GM21515 (cell line): ENCODE data around the gene UBR3.

Source experiments
- ATAC-seq: cut with Tn5 transposase; IDR thresholded peaks from one replicate; pipeline ENCODE4 v1.9.1; 2021; ENCODE audit not compliant: unreplicated experiment

UBR3 gene

DNA sequence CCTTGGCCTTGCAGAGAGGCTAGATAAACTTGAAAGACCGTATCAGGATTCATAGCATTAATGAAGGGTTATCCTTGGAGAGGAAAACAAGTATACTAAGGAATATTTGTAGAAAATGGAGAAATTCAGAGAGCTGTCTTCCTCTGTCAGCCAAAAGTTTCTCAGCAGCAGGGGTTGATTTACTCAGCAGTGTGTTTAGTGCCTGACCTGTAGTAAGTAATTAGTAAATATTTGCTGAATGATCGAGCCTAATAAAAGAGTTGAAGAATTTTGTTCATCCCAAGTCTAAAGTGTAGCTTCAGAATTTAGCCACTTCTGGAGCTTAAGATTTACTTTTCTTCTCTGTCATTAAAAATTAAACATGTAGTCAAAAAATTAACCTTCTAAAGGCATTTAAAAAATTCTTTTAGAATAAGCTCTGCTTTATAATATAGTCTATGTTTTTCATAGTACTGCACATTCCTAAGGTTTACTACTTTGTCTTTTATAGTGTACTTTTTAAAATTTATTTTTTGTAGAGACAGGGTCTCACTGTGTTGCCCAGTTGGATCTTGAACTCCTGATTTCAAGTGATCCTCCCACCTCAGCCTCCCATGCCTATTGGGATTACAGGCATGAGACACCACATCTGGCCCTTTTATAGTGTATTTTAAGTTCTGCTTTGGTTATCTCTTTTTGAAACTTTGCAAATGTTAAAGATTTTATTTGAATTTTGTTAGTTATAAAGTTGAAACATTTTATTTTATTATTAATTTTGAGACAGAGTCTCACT, 212.3 kb downstream of the UBR3 start:
- no peak for ATAC-seq

DNA sequence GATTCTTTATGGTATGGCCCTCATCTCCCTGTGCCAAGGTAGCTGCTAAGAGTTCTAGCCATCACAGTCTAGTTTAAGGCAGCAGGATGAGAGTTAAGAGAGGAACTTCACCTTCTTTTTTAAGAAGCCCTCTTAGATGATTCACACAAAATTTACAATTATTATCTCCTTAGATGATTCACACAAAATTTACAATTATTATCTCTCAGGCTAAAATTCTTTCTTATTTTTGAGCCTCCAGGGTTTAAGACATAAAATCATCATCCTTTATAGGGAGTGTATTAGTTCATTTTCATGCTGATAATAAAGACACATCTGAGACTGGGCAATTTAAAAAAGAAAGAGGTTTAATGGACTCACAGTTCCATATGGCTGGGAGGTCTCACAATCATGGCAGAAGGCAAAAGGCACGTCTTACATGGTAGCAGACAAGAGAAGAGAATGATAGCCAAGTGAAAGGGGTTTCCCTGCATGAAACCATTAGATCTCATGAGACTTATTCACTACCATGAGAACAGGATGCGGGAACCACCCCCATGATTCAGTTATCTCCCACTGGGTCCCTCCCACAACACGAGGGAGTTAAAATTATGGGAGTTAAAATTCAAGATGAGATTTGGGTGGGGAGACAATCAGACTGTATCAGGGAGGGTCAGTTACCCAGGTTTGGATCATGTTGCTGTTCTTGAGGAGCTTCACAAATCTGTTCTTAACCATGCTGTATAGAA, 217.7 kb downstream of the UBR3 start:
- no peak for ATAC-seq

DNA sequence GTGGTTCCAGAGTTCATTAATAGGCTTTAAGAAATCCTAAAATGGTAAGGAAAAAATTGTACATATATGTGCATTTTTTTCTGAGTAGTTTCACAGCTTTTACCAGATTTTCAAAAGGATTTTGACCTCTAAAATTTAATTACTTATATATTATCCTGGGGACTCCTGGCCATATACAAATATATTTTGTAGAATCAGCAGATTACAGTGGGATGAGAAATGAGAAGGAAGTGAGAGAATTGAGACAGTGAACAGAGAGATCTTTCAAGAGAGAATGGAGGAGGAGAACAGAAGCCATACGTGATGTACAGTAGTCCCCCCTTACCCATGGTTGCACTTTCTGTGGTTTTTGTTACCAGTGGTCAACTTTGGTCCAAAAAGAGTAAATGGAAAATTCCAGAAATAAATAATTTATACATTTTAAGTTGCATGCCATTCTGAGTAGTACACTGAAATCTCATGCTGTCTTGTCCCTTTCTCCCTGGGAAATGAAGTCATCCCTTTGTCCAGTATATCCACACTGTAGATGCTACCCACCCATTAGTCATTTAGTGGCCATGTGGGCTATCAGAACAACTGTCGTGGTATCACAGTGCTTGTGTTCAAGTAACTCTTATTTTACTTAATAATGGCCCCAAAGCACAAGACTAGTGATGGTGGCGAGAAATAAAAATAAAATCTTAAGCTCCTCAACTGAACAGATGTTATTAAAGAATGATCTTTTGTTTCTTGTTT, 220.2 kb downstream of the UBR3 start:
- ATAC-seq: no peak

DNA sequence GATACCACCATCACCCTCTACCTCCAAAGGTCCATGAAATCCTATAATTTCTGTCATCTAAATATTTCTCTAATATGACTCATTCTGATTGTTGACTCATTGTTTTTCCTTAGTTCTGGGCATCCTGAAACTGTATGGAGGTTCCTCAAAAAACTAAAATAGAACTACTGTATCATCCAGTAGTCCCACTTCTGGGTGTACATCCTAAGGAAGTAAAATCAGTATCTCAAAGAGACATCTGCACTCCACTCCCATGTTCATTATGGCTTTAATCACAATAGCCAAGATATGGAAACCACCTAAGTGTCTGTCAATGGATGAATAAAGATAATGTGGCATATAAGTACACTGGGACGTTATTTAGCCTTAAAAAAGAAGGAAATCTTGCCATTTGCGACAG, 224.9 kb downstream of the UBR3 start:
- ATAC-seq: no peak

DNA sequence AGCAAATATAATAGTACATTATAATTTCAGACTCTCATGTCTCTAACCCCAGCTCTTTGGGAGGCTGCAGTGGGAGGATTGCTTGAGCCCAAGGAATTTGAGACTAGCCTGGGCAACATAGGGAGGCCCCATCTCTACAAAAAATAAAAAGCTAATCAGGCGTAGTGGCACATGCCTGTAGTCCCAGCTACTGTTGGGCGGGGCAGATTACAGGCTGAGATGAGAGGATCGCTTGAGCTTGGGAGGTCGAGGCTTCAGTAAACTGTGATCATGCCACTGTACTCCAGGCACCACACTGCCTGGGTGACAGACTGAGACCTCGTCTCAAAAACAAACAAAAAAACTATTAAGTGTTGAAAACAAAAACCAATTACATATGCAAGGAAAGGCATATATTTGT, 227.7 kb downstream of the UBR3 start:
- ATAC-seq: no peak

DNA sequence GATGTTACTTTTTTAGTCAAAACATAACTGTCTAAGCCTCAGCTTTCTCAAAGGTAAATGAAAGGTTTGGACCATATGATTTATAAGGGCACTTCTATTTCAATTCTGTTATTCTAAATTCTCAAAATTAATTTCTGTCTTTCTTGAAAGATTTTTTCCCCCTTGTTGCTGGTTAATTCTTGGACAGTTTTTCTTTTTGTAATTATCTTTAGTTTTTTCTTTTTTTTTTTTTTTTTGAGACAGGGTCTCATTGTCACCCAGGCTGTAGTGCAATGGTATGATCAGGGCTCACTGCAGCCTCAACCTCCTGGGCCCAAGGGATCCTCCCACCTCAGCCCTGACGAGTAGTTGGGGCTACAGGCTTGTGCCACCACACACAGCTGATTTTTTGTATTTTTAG, 229.6 kb downstream of the UBR3 start:
- ATAC-seq: no peak

DNA sequence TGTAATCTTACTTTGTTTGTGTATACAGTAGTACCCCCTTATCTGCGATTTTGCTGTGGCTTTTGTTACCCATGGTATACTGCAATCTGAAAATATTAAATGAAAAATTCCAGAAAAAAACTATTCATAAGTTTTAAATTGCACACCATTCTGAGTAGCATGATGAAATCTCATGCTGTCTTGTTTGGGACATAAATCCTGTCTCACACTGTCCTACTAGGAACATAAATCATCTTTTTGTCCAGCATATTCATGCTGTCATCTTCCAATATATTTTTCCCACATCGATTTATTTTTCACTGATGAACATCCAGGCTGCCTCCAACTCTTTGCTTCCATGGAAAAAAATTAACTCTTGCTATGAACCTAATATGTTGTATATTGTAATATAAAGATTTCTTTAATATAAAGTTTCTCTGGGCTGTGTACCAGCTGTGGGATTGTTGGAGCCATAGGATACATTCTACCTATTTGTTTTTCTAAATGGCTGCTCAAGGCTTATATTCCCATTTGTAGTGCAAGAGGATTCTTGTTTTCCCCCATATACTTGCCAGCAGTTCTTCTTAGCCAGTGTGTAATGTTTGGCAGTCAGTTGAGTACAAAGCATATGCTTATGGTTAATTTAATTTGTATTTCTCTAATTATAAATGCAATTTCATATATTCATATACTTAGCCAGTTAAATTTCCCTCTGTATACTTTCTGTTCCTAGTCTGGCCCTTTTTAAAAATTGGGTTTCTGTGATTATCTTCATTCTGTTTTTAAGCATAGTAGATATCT, 236.4 kb downstream of the UBR3 start:
- ATAC-seq: no peak

DNA sequence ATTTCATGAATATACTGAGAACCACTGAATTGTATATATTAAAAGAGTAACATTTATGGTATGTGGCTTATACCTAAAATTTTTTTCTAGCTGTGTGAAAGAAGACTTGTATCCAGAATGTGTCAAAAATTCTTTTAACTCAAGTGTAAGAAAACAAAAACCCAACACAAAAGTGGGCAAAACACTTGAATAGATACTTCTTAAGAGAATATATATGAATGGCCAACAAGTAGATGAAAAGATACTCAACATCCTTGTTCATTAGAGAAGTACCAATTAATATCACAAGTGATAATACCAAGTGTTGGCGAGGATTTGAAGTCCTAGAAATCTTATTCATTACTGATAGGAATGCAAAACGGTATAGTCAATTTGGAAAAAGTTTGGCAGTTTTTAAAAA, 243.5 kb downstream of the UBR3 start:
- ATAC-seq: no peak

DNA sequence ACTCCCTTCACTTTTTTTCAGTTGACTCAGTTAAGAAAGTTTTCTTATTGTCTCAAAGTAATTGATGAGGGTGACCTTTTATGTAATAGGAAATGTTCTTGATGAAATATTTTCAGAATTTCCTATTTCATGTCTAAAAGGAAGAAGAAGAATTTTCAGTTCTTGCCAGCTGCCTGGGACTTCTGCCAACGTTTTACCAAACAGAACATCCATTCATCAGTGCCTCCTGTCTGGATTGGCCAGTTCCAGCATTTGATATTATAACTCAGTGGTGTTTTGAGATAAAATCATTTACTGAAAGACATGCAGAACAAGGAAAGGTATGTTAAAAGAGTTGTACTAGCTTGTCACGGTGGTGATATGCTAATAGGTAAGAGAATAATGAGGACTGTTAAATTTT, 246.0 kb downstream of the UBR3 start:
- ATAC-seq: no peak

DNA sequence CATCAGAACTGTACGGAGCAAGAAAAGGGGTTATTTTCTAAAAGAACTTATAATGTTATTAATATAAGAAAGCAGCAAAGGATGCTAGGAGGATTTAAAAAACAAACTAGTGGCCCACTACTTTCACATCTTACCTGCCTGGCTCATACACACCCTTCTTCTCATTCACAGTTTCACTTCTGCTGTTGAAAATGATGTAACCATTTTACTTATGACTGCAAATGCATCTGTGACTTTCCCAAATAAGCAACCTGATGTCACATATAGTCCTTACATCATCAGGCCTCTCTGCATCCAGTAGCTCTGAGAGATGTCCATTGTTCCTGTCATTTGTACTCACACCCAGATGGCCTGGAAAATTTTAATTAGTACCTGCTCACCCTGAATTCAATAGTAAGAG, 248.9 kb downstream of the UBR3 start:
- no peak for ATAC-seq

DNA sequence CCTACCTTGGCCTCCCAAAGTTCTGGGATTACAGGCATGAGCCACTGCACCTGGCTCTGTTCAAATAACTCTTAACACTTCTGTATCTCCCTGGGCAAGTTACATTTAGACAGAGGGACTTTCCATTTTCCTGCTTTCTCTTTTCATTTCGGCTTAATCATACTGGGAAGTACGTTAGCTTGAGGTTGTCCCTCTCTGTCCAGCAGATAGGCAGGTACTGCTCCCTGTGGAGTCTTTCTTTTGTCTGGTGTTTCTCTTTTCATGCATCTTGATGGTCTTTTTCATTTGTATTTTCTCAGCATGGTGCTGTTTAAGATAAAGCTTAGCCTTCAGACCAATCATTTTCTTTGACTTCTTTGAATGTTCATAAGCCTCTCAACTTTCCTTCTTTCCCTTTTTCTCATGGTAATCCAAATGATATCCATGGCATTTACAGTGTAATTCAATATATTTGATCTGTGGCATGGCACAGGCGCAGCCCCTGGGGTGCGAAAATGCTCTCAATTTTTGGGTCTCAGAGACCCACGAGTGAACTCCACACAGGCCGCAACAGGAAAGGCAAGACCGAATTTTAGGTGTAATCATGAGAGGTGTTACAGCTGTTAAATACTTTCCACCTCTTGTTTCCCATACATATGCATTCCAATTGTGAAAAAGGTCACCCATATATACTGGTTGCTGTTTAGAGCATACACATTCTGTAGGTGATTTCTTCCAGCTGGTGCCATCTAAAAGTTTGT, 250.7 kb downstream of the UBR3 start:
- no peak for ATAC-seq

DNA sequence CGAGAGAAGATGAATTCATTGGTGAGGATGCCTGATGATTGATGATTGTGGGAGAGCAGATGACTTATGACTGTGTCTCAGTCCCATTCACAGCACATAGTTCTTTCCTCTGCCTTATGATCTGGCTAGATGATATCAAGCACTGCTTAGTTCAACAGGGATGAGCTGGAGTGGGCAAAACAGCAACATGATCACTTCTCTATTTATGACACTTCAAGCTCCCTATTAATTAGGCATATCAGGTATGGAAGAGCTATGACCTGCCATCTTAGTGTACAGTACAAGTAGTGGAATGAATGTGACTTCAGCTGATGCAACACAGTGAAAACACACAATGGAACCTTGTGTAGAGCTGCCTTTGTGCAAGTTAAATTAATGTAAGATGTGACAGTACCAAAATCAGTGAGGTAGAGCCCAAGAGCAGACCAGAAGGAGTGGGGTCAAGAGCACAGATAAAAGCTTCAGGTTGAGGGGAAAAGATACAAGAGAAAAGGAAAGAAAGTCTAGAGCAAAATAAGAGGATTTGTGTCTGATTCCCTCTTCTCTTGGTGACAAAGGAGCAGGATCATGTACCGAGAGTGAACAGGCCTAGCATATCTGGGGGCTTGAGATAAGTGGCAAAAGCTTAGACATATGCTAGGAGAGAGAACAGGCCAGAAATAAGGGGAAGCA, 257.7 kb downstream of the UBR3 start:
- no peak for ATAC-seq

DNA sequence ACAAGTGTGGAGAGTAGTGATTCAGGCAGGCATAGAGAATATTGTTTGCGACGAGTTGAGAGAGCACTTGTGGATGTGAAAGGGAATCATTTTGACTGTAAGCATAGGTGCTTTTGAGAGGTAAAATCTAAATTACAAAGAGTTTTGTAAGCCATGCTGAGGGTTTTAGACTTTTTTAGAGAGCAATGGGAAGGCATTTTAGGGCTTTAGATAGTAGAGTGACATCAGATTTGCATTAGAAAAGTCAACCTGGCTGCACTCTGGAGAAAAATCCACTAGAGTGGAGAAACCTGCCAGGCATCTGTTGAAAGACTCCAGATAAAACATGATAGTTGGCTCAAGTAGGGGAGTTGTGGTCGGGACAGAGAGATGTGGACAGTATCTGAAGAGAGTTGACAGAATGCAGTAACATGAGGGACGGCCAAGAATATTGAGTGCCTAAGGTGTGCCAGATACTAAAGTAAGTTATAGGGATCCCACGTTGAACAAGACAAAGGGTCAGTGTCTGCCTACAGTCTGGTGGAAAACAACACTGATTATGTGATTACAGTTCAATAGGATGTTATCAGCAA, 258.9 kb downstream of the UBR3 start:
- no peak for ATAC-seq

DNA sequence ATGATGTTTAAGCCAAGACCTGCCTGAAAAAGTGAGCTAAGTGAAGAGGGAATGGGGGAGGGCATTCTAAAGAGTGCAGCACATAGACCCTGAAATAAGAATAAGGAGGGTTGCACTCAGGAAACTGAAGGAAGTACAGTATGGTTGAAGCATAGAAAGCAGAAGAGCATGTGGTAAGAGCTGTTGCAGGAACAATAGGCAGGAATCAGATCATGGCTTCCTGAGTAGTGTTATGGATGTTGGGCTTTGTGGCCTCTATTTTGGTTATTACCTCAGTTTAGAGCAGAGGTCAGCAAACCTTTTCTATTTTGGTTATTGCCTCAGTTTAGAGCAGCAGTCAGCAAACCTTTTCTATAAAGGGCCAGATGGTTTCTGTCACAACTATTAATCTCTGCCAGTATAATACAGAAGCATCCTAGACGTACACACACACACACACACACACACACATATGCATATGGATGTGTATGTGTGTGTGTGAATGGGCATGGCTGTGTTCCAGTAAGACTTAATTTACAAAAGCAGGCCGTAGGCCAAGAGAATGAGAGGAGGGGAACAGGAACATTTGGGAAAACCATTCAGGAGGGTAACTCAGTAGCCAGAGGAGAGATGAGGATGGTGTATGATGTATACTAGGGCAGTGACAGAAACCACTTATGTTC, 259.6 kb downstream of the UBR3 start:
- no peak for ATAC-seq

DNA sequence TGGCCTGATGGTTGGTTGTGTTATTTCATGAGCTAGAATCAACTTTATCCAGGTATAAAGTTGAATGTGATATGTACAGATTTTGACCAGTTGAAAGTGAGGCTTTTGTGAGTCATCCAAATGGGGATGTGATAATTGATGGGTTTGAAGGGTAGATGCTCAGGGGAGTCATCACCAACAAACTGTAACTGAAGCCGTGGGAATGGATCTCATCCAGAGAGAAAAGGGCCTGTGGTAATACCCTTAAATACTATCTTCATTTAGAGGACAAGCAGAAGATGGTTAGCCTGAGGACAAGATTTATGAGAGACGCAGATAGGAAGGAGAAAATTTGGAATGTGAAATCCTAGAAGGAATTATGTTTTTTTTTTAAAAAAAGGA, 260.1 kb downstream of the UBR3 start:
- no peak for ATAC-seq

DNA sequence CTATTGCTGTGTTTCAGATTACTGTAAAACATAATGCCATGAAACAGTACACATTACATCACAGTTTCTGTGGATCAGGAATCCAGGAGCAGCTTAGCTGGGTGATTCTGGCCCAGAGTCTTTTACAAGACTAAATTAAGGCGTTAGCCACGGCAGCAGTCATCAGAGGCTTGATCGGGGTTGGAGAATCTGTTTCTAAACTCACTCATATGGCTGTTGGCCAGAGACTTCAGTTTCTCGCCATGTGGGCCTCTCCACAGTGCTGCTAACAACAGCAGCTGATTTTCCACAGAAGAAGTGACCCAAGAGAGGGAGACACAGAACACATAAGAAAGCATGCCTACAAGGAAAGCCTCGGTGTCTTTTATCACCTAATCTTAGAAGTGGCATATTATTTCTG, 261.5 kb downstream of the UBR3 start:
- no peak for ATAC-seq

DNA sequence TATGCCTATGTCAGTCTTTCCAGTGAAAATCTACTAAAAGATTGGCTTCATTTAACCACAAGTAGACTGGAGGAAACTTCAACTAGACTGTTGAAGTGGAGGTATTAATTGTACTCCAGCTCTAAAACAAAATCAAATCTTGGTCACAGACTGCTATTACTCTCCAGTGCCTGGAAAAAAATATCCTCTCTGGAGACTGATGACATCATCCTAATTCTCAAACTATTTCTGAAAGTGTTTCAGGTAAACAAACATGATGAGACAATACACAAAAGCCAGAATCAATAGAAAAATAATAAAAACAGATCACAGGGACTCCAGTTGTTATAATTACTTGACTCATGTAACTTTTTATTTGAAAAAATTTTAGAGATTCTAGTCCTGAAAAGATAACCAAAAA, 263.0 kb downstream of the UBR3 start:
- ATAC-seq: no peak

DNA sequence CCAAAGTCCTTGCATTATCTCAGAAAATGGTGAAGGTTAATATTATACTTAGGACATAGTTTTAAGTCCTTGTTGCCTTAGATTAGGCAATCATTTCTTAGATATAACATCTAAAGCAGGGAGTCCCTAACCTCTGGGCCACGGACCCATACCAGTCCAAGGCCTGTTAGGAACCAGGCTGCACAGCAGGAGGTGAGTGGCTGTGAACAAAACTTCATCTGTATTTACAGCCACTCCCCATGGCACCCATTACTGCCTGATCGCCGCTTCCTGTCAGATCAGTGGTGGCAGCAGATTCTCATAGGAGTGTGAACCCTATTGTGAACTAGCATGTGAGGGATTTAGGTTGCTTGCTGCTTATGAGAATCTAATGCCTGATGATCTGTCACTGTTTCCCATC, 264.2 kb downstream of the UBR3 start:
- ATAC-seq: no peak

DNA sequence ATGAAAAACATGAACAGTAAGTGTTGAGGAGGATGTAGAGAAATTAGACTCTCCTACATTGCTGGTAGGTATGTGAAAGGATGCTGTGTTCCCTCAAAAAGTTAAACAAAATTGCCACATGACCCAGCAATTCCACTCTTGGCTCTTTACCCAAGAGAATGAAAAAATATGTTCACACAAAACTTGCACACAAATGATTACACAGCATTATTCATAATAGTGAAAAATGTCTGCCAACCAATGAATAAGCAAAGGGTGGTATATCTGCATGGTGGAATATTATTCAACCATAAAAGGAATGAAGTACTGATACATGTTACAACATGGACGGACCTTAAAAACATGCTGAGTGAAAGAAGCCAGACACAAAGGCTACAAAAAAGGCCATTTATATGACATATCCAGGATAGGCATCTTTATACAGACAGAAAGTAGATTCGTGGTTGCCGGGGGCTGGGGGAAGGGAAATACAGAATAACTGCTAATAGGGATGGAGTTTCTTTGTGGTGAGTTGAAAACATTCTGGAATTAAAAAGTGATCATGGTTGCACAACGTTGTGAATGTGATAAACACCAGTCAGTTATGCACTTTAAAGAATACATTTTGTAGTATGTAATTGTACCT, 265.3 kb downstream of the UBR3 start:
- ATAC-seq: no peak
